ENCODE measurements around the gene RNF207.
A peak's percentile ranks its signal among the peaks of the same experiment; 100 is the strongest.

Gene RNF207

DNA sequence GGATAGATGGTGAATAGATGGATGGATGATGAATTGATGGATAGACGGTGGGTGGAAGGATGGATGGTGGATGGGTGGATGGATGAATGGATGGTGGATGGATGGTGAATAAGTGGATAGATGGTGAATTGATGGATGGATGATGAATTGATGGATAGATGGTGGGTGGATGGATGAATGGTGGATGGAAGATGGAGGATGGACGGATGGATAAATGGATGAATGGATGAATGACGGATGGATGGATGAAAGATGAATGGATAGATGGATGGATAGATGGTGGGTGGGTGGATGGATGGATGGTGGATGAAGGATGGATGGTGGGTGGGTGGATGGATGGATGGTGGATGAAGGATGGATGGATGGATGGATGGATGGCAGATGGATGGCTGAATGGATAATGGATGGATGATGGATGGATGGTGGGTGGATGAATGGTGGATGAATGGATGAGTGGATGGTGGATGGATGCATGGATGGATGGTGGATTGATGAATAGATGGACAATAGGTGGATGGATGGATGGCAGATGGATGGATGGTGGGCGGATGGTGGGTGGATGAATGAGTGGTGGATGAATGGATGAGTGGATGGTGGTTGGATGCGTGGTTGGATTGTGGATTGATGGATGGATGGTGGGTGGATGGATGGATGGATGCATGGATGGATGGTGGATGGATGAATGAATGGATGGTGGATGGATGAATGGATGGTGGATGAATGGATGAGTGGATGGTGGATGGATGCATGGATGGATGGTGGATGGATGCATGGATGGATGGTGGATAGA lies 31.1 kb upstream of the RNF207 start:
- no peak for DNase-seq

DNA sequence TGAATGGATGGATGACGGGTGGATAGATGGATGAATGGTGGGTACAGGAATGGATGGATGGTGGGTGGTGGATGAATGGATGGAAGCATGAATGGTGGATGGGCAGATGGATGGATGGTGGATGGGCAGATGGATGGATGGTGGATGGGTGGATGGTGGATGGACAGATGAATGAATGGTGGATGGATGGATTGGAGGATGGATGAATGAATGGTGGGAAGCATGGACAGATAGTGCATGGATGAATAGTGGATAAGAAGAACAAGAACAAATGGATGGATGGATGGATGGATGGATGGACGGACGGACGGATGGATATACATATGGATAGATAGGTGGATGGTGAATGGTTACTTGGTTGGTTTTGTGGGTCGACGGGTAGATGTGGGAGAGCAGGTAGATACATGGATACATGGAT lies 30.5 kb upstream of the RNF207 start:
- DNase-seq, result no peak

DNA sequence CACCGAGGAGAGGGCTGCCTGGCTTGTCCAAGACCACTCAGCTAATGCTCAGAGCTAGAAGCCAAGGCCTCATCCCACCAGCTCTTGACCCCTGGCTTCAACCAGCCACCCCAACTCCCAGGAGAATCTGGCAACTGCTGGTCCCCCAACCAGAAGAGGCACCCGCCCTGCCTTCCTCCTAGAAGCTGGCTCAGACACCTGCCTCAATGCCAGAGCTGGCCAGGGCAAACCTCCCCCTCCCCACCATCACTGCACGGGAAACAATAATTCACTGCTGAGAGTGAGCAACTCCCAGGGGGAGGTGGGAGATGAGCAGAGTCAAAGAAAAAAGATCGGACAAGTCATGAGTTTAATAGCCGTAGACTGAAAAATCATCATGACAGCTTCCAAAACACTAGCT lies 29.1 kb upstream of the RNF207 start:
- DNase-seq, result no peak

DNA sequence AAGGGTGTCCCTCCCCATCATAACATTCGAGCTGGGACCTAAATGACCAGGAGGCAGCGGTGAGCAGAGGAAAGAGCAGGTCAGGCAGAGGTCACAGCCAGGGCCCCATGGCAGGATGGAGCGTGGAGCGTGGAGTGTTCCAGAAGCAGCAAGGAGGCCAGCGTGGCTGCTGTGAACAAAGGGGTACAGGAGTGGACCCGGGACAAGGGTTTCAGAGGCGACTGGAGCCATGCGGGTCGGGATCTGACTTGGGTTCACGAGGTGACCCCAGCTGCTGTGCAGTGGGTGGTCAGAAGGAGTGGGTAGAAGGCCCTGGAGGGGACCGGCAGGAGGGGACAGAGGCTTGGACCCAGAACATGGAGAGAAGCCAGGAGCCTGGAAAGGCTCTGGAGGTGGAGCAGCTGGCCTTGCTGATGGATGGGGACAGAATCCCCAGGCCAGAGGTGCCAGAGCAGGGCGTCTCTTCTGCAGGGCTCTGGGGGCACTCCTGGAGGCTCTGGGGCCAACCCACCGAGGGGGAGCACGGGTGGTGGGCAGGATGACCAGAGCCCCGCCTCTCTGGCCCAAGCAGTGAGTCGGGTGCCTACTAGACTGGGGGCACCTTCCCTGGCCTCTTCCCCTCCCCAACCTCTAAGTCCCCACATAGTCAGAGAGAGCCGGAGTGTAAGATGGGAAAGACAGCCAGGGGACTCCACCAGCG lies 28.1 kb upstream of the RNF207 start:
- no peak for DNase-seq

DNA sequence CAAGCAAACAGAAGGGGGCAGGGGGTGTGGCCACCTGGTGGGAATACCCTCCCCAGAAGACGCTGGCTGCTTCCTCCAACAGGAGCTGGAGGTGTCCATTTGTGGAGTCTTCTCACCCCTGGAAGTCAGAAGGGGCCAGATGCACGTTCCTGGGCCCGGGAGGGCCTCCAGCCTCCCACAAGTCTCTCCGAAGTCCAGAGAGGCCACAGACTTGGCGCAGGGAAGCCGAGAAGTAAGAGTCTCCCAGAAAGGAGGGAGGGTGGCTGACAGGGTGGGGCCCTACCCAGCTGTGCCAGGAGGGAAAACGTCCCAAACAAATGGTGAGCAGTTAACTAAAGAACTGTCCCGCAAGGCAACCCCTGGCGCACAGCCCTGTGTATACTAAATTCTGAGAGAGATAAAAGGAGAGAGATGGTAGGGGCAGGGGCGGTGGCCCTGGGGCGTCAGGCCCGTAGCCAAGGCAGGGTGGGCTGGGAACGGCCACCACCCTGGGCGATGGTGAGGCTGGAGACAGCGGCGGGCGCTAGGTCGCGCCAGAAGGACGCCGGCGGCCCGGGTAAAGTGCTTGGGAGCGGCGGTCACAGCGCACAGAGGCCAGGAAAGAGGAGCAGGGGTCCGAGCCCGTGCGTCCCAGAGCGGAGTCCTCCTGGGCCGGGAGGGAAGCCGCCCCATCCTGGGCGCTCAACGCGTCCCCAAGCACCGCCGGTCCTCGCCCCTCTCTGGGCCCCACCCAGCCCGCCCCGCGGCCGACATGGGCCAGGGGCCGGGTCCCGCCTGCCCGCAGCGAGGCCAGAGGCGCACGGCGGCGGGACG lies 27.0 kb upstream of the RNF207 start:
- no peak for DNase-seq

DNA sequence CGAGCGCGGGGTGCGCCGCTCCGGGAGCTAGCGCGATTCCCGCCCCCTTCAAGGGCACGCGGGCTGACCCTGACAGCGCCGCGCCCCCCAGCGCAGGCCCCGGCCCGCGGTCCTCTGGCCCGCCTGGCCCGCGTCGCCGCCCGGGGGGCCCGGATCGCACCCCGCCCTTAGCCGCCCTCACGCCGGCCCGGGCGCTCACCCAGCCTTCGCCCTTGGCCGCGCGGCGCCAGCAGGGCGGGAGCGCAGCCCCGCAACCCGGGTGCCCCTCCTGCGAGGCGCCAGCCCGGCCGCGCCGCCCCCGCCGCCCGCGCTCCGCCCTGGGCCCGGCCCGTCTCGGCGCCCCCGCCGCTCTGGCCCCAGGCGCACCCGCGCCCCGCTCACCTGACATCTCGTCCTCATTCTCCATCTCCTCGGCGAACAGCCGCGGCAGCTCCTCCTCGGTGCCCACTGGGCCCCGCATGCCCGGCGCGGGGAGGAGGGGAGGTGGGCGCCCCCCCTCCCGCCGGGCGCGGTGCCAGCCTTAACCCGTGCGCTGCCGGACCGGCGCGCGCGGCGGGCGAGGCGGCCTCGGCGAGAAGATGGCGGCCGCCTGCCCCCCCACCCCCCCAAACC lies 26.2 kb upstream of the RNF207 start:
- no peak for DNase-seq

DNA sequence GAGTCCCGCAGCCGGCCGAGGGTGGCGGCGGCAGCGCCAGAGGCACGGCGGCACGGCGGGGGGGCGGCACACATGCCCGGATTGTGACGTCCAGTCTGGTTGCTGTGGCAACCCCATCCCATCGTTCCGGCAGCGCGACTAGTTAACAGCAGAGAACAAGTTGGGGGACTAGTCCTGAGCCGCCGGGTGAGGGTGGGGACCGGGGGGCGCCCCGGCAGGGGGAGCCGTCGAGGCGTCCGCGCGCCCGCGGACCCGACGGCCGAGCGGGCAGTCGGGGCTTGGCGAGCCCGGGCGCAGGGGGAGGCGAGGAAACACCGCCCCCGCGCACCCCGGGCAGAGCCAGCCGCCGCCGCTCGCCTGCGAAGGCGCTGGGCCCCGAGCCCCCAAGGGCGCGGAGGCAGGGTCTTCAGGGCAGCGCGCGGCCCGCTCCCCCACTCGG lies 25.6 kb upstream of the RNF207 start, which contains the start of gene CHD5:
CHD5 (minus strand) TSS at position 54 of the 439 bp plus-strand sequence. CDS start 298 bp downstream, outside the sequence.
- DNase-seq, result no peak

DNA sequence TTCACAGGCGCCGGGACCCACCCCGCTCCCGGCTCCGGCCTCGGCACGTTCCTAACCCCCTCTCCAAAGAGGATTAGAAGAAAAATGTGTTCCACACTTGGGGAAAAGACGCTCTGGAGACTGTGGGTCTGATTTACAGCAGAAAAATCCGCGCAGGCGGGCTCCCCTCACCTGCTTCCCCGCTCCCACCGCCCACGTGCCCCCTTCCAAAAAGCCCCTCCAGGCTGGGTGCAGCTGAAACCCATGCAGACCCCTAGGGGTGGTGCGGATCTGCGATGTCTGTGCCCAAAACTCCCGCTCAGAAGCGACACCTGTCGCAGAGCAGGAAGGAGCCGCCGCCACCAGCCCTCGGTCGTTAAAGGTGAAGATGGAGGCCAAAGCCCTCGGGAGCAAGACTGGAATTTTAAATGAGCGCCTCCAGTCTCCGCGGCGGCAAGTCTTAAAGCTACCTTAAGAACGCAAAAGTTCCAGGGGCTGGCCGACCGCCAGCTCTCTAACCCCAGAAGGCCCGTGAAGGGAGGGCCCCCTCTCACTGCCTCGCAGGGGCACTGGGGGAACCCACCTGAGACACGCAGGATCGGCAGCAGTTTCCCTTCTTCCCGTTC lies 25.1 kb upstream of the RNF207 start:
- DNase-seq, result no peak

DNA sequence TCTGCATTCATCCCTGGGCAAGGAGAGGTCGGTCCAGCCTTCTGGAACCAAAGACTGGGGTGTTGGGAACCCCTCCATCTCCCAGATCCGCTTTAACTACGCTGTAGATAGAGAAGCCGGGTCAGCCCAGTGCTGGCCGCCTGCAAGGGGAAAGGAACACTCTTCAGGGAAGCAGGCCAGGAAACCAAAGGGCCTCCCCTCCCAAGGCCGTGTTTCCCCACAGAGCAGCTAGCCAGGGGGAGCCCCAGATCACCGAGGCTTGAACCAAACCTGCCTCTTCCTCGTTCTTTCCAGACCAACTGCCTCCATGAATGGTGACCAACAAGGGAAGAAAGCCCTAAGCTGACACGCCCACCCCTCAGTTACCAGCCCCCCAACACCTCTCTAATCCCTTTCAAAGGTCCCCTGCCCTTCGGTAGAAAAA lies 24.6 kb upstream of the RNF207 start:
- no peak for DNase-seq

DNA sequence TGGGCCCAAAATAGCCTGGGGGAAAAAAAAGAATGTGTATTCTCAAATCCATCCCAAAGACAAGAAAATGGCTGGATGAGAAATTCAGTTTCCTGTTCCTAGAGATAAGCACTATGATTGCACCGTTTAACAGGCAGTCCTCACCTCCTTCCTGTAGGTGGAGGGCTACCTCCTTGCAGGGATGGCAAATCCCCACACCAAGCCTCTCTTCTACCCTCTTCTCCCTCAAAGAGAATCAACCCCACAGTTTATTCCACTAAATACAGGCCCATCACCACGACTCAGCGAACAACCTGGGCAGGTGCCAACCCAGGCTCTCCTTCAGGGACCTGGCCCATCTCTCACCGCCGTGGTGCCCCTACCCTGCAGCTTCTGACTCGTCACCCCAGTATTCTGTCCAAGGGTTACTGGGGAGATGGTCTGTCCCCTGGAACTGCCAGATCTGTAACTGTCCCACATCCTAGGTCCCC lies 22.4 kb upstream of the RNF207 start:
- no peak for DNase-seq

DNA sequence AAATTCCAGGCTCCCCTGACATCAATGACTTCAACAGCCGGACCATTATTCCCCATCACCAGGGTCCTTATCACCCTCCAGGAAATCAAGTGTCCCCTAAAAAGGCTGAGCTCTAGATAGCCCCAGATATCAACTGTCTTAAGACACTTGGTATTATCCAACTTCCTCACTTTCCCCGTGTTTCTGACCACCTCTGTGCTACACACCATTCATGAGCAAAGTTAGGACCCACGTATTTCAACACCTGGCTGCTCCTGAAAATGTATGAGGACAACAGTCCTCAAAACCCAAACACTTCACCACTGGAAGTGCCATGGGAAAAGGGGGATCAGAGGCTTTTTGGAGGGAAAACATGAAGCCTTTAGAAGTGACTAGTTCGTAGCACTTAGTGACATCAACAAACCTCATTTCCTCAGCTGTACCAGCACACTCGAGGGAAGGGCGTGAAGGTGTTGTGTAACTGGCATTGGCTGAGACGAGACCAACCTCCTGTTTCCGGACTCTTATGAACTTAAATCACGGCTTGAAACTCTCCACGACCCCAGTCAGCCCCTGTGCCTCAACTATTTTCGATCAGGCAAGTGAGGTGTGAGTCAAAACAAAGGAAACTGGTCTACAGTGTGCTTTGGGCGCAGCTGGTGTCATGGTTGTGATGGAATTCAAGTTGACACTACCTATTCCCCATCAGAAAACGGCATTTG lies 21.7 kb upstream of the RNF207 start:
- DNase-seq, result no peak

DNA sequence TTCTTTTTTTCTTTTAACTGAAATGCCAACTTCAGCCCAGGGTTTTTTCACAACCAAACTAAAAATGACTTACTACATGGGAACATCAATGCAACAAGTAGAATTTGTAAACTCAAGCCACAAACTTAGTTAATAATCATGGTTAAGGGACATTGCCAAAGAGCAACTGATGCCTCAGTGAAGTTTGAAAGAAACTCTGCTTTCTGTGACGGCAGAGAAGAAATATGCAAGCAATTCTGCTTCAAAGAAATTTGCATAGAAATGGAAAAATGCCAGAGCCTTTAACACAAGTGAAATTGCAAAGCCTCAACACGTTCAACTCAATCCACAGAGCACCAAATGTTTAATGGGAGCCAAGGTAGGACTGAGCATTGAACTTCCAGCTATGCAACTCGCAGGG lies 20.8 kb upstream of the RNF207 start:
- no peak for DNase-seq

DNA sequence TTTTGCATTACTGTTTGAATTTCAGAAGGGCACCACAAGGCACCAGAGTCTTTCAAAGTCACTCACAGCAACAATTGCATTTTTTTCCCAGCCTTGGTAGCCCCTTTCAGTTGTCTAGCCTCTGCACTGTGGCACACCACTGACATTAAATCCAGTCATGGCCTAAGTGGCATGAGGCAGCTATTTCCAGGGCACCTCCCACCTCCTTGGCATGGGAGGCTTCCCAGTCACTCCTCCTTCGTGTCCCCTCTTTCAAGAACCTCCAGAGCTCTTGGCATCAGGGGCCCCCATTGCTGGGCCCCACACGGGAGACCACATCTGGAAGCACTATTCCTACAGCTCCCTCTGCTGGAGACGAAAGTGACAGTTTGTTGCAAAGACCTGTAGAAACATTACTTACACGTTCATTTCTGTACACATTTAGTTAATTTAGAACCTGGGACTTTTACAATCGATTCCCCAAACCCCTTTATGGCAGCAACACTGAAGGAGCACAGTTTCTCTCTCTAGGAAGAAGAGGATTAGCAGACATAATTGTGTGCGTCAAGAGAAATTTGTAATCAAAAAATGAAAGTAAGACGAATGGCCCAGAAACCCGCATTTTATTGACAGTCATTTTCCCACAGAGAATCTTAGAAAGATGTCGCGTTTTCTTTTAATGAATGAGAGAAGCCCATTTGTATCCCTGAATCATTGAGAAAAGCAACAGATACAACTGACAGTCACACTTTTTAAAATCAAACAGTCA lies 20.1 kb upstream of the RNF207 start:
- no peak for DNase-seq

DNA sequence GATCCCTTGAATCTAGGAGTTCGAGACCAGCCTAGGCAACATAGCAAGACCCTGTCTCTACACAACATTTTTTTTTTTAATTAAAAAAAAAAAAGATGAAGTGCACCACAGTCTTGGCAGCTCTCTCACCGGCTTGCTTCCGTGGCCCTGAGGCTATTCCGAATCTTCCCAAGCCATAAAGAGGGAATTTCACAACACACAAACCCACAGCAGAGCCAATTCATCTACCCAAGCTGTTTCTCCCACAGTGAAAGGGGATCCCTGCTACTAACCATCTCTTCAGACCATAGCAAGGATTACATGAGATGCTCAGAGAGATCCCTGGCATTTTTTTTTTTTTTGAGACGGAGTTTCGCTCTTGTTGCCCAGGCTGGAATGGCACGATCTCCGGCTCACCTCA lies 17.5 kb upstream of the RNF207 start:
- DNase-seq, result no peak

DNA sequence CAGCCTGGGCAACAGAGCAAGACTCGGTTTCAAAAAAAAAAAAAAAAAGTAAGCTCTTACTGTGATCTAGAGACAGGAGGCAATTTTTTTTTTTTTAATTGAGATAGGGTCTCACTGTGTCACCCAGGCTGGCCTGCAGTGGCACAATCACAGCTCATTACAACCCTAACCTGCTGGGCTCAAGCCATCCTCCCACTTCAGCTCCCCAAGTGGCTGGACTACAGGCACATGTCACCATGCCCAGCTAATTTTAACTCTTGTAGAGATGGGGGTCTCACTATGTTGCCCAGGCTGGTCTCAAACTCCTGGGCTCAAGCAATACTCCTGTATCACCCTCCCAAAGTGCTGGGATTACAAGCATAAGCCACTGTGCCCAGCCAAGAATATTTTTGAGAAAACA lies 14.0 kb upstream of the RNF207 start:
- no peak for DNase-seq

DNA sequence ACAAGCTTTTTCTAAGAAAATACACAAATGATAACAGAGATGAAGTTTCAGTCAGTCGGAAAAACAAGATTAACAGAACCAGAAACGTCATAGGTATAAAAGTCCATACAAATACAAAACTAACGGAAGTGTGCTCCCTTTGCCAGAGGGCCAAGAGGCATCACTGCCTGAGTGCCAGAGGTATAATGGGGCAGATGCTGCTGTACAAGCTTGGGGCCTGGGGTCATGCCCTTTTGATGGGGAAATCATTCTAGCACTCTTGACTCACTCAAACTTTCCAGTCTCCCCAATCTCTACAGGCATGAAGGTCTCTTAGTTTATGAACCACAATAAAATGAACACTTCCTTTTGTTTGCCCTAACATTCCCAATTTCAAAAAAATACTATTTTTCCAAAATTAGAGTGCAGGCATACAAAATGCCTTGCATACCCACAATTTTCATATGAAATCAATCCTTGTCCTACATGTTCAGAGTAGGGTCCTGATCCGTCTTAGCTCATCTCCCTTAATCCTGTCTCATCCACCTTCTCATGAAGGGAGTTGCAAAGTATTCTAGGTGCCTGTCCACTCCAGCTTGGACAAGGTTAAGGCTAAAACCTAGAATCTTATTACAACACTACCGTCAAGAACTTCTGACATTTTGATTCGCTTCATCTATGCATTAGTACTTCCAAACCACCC lies 8.0 kb upstream of the RNF207 start:
- no peak for DNase-seq

DNA sequence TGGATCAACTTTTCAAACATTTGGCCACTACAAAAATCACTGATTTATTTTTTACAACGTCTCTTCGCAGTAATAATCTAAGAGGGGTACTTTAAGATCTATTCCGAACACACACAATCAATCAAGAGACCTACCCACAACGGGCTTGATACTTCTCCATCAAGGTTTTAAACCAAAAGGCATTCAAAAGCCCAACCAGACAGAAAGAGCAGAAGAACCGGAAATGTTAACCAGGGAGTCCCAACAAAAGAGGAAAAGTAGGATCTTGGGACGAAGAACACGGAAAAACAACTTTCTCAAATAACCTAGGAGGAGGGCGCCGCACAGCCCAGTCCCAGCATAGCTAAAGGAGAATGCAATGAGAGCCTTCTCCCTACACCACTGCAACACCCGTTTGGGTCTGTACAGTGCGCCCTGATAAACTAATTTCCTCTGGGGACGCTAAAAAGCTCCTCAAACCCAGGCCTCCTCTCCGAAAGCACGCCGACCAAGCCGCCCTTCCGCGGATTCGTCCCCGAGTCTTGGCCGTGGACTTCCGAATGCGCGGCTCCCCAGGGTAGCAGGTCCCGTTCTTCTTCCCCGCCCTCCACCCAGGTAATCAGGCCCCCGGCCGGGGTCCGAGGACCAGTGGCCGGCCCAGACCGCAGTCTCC lies 7.1 kb upstream of the RNF207 start:
- peak in 1 of 2 donors; percentile 28 for DNase-seq

DNA sequence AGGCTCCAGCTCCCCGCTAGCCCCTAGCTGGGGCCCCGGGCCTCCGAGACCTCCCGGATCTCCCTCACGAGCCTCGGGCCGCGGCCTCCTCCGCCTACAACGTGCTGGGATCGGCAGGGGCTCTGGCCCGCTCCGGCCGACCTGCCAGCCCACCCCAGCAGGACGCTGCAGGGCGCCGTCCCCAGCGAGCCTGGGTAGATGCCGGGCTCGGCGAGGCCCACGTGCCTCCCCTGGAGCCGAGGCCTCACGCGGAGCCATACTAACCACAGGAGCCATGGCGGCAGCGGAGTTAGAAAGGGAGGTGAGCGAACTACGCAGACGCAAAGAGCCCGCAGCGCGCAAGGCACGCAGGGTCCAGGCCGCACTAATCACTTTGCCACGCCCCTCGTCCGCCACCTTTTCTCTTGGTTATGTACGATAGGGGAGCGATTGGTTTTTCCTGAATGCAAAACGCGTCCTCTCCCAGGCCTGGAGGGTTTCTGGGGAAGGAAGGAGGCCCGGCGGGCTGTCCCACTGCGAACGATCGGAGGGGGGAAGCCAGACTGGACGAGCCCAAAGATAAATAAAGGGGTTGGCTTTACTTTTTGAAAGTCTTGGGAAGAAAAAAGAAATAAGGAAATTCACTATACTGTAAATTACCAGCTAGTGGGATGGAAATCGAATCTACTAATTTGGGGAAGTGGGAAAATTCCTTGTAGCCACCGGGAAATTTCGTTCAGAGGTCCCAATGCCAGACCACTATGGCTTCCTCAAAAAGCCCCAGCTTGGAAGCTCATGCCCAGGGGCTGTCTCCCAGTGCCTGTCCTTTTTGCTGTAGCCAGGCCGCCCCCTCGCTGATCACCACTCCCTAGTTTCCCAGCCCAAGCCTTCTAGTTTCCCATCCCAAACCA lies 6.4 kb upstream of the RNF207 start, which contains the start of gene RPL22:
RPL22 (minus strand) TSS at position 298 of the 890 bp plus-strand sequence; CDS start at position 276, 22 bp downstream.
- peak; percentile 97 for DNase-seq
